SKM-1 treated with dmso at 0.1 percent for 144 hours (cell line): ENCODE data around the gene SSX2IP.
"Not testable (repeated sequence)": the region's sequence is repeated elsewhere in the genome, so short reads cannot be mapped to it uniquely, and the experiment has no call there.

Experiments used
- DNase-seq: peaks from one replicate; lab custom pipeline; 2025; ENCODE audit not compliant: unreplicated experiment; lab: John Stamatoyannopoulos, UW

SSX2IP gene

DNA sequence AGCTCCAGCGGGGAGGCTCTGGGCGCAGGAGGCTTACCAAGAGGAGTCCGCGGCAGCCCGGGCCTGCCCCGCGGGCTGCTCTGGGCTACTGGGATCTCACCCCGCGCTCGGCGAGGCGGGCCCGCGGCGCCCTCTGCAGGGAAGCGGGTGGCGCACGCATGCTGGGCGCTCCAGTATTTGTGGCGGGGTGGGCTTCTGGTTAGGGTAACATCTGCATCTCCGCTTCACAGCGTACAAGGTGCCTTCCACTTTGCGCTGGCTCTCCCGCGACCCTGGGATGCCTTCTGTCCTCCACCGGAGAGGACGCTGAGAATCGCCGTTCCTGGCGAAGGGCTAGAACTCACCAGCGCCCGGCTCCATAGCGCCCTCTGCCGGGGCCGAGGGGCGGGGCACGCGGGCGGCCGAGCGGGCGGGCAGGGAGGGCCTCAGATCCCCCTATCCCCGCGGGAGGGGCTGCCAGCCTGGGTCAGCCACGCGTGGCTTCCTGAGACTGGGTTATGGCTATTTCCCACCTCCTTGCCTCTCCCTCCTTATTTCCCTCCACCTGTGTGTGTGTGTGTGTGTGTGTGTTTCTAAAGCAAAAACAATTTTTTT is 69.4 kb downstream of the SSX2IP start:
- DNase-seq: peak; percentile 78

DNA sequence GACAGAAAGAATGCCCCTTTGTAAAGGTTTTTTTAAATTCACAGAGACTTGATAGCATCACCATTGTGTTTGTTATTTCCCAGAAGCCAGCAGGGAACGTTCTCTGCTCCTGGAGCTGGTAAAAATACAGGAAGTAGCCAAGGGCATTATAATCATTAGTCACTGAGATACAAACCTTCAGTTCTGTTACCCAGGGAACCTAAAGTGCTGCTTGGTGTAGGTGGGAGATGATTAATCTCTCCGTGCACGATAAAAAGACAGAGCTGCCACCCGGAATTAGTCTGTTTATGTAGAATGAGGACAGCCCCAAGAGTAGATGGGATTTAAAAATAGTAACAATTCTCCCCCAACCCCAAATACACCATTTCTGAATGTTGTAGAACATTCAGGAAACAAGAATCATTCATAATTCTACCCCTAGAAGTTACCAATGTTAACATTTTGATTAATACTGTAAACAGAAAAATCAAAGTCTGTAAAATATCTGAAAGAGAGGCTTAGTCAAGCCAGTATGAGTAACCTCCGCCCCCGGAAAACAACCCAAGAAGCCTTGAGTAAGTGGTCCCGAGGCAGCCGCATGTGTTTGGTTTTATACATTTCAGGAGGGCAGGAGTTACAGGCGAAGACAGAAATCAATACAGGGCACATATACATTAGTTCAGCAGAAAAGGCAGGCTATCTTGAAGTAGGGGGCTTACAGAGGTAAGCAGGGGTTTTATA is 70.7 kb downstream of the SSX2IP start:
- peak; percentile 54 for DNase-seq

DNA sequence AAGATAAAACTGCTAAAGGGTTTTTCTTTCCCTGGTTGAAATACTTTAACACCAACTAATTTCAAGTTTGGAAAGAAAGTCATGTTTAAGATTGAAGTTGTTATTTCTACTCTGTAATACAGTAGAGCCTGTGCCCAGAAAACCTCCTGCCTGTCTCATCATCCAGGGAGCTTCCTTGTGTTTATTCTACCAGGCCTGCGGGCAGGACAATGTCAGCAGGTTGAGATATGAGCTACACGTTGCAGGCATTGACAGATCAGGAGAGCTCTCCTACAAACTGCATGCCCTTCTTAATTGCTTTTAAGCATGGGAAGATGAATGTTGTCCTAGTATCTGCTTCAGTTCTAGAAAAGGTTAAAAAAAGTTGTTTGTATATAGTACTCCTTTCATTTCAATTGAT is 72.9 kb downstream of the SSX2IP start:
- DNase-seq: no peak

DNA sequence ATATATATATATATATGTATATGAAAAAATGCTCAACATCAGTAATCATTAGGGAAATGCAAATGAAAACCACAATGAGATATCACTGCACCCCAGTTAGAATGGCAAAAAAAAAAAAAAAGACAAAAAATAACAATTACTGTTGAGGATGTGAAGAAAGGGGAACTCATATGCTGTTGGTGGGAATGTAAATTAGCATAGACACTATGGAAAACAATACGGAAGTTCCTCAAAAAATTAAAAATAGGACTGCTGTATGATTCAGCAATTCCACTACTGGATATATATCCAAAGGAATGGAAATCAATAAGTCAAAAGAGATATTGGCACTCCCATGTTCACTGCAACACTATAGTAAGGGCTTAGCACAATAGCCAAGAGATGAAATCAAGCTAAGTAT is 74.5 kb downstream of the SSX2IP start:
- DNase-seq: no peak

DNA sequence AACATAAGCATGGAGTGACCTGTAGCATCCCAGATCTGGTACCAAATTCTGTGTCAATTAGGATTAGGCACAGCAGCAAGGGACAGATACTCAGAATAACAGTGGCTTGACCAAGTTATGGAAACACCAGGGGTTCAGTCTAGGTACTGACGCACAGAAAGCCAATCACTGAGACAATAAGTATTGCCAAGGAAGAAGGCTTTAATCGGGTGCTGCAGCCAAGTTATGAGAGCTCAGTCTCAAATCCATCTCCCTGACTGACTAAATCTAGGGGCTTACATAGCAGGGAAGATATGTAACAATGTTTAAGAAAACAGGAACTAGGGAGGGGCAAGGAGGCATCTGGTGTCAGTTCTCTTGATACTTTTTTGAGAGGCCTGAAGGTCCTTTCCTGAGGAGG is 76.4 kb downstream of the SSX2IP start:
- no peak for DNase-seq

DNA sequence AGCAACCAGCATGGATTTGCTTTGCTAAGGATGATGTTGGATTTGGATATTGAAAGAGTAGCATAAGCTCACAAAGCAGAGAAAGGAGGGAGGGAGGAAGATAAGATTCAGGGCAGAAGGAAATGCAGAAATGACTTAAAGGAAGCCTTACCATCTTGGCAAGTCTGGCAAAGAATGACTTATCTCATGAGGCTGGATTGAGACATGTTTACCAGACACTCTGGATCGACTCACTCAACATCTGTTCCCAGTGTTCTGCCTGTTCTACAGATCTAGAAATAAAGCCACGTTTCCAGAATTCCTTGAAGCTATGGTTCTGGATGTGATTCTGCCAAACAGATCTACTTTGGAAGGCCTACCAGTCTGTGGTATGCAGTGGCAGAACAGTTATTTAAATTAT is 77.2 kb downstream of the SSX2IP start:
- no peak for DNase-seq

DNA sequence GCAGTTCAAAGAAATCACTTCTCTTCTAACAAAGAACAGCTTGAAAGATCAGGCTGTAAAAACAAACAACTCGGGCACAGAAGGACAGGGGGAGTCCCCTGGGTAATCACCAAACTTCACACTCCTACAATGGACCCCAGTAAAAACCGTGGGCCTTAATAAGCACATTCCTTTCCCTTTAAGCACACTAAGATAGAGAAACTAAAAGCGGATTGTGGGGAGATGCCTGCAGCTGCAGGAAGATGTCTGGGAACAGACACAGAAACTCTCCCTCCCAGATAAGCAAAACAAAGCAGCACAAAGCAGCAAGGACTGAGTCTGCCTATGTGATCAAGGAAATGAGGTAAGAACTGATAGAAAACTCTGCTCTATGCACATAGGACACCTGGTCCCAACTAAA is 78.5 kb downstream of the SSX2IP start:
- no peak for DNase-seq

DNA sequence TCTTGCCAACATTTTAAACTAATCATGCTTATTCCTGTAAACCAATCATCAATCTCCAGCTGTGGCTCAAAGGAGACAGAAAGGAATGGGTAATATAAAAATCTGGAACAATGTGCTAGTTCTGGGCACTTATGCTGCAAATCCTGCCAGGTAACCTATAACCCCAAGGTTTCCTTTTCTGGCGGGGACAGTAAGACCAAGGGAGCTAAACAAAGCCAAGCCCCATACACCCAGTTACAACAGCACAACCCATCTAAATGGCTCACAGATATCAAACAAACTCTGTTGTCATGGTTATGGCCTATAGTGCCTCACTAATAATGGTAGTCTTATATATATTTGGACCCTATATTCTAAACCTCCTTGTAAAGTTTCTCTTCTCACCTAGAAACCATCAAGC is 79.2 kb downstream of the SSX2IP start:
- no peak for DNase-seq

DNA sequence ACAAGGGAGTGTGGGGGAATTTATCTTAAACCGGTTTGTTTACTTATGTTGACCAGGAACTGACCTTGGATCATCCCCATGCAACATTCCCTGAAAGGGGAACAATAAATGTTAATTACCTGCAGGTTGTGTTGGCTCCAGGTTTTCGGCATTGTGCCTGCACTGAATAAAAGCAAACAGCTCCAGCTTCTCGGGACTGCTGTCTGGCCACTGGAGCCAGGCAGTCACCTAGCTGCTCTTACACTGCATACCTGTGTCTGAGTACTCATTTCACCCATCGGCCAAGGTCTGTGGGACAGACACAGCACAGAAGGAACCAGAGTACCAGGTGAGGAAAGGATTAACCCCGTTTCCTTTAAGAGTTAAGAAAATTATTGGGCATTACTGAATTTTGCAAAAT is 83.3 kb downstream of the SSX2IP start:
- no peak for DNase-seq

DNA sequence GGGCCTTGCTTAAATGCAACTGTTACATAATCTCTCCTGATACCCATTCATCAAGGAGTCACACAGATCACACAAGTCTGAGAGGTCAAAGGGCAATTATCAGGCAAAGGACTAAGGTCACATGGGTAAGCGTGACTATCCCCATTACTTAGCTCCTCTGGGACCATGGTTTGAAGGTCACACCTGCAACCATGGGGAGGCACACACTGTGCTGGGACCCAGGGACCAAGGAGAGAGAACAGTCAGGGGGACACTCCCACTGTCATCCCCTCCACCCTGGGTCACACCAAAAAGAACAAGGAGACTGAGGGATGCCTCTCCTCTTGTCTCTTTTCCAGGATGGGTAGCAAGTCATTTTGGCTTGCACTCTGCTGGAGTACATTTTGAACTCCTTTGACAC is 85.1 kb downstream of the SSX2IP start:
- DNase-seq: no peak

DNA sequence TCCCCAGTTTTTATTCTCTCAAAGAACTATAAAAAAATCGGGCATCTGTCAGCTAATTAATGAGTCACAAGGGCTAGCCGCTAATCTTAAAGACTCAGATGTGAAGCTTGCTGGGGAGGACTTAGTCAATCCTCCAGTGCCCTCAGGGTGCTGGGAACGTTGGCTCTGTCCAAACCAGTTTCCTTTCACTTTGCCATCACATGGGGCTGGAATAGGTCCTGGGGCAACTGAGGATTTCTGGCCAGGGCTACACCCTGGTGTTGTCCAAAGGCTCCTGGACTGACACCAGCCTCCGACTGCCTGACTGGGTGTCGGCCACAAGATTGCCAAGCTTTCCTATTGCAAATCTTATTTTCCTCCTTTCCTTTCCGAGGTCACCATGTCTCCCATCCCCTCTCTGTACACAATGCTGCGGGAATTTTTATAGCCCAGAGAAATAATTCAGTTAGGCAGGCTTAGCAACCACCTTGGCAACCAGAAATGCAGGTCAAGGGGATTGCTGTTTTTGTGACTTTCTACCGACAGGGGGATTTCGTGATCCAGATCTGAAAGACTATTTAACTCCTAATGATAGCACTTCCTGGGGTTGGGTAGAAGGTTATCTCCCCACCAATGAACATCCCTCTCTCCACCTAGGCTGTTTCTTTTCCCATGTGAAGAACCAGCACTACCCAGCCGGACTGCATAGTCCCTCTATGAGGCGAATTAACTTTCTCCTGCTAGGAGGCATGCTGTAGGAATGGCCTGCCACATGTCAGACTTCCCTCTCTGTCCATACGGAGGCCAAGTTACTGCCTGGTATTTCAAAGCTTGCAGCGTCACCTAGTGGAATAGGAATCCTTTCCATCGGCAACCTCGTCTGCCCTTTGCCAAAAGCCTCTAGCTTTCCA is 86.1 kb downstream of the SSX2IP start:
- no peak for DNase-seq

DNA sequence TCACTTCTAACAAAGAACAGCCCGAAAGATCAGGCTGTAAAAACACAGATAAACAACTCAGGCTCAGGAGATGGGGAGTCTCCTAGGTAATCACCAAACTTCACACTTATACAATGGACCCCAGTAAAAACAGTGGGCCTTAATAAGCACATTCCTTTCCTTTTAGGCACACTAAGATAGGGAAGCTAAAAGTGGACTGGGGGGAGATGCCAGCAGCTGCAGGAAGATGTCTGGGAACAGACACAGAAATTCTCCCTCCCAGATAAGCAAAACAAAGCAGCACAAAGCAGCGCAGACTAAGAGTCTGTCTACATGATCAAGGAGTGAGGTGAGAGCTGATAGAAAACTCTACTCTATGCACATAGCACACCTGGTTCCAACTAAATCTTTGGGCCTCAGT is 87.0 kb downstream of the SSX2IP start:
- DNase-seq: no peak

DNA sequence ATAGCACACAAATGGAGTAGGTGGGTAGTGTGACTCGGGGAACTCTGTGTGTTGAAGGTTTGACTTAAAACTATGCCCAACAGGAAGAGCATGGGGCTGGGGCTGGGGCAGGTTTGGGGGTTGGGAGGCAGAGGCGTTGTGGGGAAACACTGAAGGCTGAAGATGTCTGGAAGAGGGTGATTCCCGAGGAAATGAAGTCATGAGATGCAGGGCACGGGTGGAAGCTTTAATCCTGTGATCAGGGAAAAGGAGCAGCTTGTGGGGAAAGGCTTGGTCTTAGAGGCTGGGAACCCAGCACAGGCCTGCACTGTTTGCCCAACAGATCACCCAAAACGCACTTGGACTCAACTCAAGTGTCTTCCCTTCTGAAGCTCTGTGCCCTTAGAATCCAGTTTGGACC is 89.5 kb downstream of the SSX2IP start:
- no peak for DNase-seq

DNA sequence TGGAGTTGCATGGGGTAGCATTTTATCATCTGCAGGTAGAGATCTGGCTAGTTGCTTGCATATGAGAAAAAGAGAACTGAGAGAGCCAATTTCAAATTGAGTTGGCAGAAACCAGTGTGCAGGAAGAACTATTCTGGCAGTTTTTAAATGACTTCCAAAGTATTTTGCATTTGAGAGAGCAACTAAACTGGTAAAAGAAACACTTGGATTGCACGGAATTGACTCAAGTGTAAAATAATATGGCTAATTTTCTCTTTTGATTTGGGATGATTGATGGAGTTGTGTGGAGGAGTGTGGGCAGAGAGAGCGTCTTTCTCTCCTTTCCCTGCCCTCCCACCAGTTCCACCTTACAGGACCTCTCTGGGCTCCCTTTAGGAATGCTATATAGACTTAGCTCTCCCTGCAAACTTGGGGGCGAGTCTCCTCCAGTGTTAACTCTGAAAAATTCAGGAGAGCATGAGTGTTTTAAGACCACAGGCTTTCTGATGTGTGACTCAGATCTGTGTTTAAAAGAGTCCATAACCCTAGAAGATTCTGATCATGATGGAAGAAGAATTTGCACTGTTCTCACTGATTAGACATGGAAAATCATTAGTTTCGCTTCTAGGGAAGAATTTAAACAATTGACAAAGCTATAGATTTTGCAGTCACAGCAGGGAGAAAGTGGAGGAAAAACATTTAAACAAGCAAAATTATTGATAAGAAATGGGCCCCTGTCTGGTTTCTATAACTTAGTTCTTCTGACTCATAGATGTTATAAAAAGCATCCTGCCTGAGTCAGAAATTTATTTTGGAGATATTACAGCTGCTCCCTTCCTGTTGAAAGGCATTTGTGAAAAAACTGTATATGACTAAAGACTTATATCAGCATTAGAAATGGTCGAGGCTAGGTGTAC is 91.2 kb downstream of the SSX2IP start:
- no peak for DNase-seq

DNA sequence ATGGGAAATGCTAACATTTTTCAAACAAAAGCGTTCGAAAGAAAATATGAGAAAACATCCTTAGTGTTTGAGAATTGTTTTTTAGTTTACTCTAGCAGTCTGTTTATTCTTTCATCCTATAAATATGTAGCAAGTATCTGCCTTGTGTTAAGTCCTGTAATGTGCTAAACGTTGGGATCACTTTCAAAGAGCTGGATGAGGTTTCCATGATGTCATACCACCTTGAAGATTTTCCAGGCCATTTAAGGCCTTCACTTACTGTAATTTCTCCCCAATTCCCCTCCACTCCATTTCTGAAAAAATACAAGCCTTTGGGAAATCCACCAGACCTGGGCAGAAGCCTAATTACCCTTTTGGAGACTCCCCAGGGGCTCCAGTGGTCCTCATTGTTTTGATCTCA is 91.8 kb downstream of the SSX2IP start:
- DNase-seq: no peak

DNA sequence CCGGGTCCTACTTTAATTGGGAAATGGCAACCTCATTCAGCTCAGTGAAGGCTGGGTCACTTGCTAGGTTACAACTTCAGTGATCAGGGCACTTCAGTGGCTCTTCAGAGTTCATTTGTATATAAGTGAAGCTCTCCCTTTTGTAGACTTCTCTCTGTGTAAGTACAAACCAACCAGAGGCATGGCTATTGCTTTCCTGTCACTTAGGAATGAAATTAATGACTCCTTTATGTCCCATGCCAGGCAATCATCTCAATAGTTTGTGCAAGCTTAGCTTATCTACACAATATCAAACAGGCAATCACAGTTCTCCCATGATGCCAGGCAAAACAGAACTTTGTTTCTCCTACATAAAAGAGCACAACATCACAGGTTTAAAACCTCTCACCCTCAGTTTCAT is 93.2 kb downstream of the SSX2IP start:
- no peak for DNase-seq

DNA sequence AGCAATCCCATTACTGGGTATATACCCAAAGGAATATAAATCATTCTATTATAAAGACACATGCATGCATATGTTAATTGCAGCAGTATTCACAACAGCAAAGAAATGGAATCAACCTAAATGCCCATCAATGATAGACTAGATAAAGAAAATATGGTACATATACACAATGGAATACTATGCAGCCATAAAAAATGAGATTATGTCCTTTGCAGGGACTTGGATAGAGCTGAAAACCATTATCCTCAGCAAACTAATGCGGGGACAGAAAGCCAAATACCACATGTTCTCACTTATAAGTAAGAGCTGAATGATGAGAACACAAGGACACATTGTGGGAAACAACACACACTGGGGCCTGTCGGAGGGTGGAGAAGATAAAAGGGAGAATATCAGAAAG is 95.3 kb downstream of the SSX2IP start:
- DNase-seq: not testable (repeated sequence)
